ENCODE measurements around the gene HDAC9.

HDAC9 gene

GRCh38 chr7:18858232-18858631 is 362.7 kb downstream of the HDAC9 start:
- ATAC-seq: no peak

- ATAC-seq: peak; percentile 13 to 41
Measured at GRCh38 chr7:18859318-18859717, 363.8 kb downstream of the HDAC9 start.

- ATAC-seq: no peak
Measured at GRCh38 chr7:18860221-18860620, 364.7 kb downstream of the HDAC9 start.

GRCh38 chr7:18861514-18862118 is 366.1 kb downstream of the HDAC9 start:
- ATAC-seq: peak in 1 of 2 donors; percentile 43

- no peak for ATAC-seq
Measured at GRCh38 chr7:18864967-18865366, 369.4 kb downstream of the HDAC9 start.

GRCh38 chr7:18866359-18867036 is 370.9 kb downstream of the HDAC9 start:
- peak; percentile 76 to 78 for ATAC-seq

- no peak for ATAC-seq
Measured at GRCh38 chr7:18872344-18872743, 376.8 kb downstream of the HDAC9 start.

- ATAC-seq: no peak
Measured at GRCh38 chr7:18873734-18874336, 378.3 kb downstream of the HDAC9 start.

- no peak for ATAC-seq
Measured at GRCh38 chr7:18874880-18875279, 379.3 kb downstream of the HDAC9 start.

GRCh38 chr7:18877874-18878273 is 382.3 kb downstream of the HDAC9 start:
- ATAC-seq: no peak

GRCh38 chr7:18886832-18887231 is 391.3 kb downstream of the HDAC9 start:
- ATAC-seq: no peak

- ATAC-seq: no peak
Measured at GRCh38 chr7:18889436-18889835, 393.9 kb downstream of the HDAC9 start.

- ATAC-seq: no peak
Measured at GRCh38 chr7:18890134-18890533, 394.6 kb downstream of the HDAC9 start.

GRCh38 chr7:18890885-18891621 is 395.5 kb downstream of the HDAC9 start:
- ATAC-seq: no peak

- ATAC-seq: no peak
Measured at GRCh38 chr7:18893156-18893555, 397.6 kb downstream of the HDAC9 start.

- ATAC-seq: no peak
Measured at GRCh38 chr7:18894155-18894554, 398.6 kb downstream of the HDAC9 start.

GRCh38 chr7:18895456-18895855 is 399.9 kb downstream of the HDAC9 start:
- ATAC-seq: peak in 1 of 2 donors; percentile 24

GRCh38 chr7:18896343-18896975 is 400.9 kb downstream of the HDAC9 start:
- ATAC-seq: no peak

GRCh38 chr7:18900236-18900635 is 404.7 kb downstream of the HDAC9 start:
- no peak for ATAC-seq

- ATAC-seq: no peak
Measured at GRCh38 chr7:18900803-18901202, 405.3 kb downstream of the HDAC9 start.

GRCh38 chr7:18901351-18901750 is 405.8 kb downstream of the HDAC9 start:
- no peak for ATAC-seq

- no peak for ATAC-seq
Measured at GRCh38 chr7:18901982-18902421, 406.5 kb downstream of the HDAC9 start.

GRCh38 chr7:18902892-18903291 is 407.3 kb downstream of the HDAC9 start:
- ATAC-seq: no peak
